DMS53 (cell line): ENCODE data around the gene ZNF281.
A peak's percentile ranks its signal among the peaks of the same experiment; 100 is the strongest.
"Not testable (repeated sequence)": the region's sequence is repeated elsewhere in the genome, so short reads cannot be mapped to it uniquely, and the experiment has no call there.

Source experiments
- DNase-seq: peaks from one replicate; lab custom pipeline; 2025; lab: John Stamatoyannopoulos, UW

The ZNF281 gene

GRCh38 chr1:200428482-200429205 lies 18.8 kb upstream of the ZNF281 start:
- DNase-seq: no peak

- DNase-seq: no peak
Measured at GRCh38 chr1:200427744-200428143, 17.9 kb upstream of the ZNF281 start.

- DNase-seq: peak; percentile 14
Measured at GRCh38 chr1:200426196-200426595, 16.4 kb upstream of the ZNF281 start.

- DNase-seq: peak; percentile 40
Measured at GRCh38 chr1:200423235-200423634, 13.4 kb upstream of the ZNF281 start.

GRCh38 chr1:200422211-200422610 lies 12.4 kb upstream of the ZNF281 start:
- no peak for DNase-seq

- DNase-seq: peak; percentile 76
Measured at GRCh38 chr1:200415789-200416593, 6.2 kb upstream of the ZNF281 start.

GRCh38 chr1:200415227-200415626 lies 5.4 kb upstream of the ZNF281 start:
- no peak for DNase-seq

- DNase-seq: no peak
Measured at GRCh38 chr1:200414657-200415056, 4.8 kb upstream of the ZNF281 start.

- not testable (repeated sequence) for DNase-seq
Measured at GRCh38 chr1:200413766-200414165, 3.9 kb upstream of the ZNF281 start.

- no peak for DNase-seq
Measured at GRCh38 chr1:200411406-200412257, 1.8 kb upstream of the ZNF281 start.

- peak; percentile 92 for DNase-seq
Measured at GRCh38 chr1:200410566-200410878, 686 bp upstream of the ZNF281 start.

- DNase-seq: peak; percentile 62
Measured at GRCh38 chr1:200409203-200409760, 554 bp downstream of the ZNF281 start.

GRCh38 chr1:200406161-200406797 lies 3.6 kb downstream of the ZNF281 start:
- DNase-seq: no peak

GRCh38 chr1:200405264-200405663 lies 4.6 kb downstream of the ZNF281 start:
- DNase-seq: peak; percentile 25

- no peak for DNase-seq
Measured at GRCh38 chr1:200401708-200402107, 8.1 kb downstream of the ZNF281 start.

GRCh38 chr1:200401263-200401662 lies 8.6 kb downstream of the ZNF281 start:
- no peak for DNase-seq

- DNase-seq: no peak
Measured at GRCh38 chr1:200400556-200400955, 9.3 kb downstream of the ZNF281 start.

GRCh38 chr1:200399860-200400259 lies 10.0 kb downstream of the ZNF281 start:
- no peak for DNase-seq

GRCh38 chr1:200398373-200398772 lies 11.5 kb downstream of the ZNF281 start:
- no peak for DNase-seq

GRCh38 chr1:200392625-200393185 lies 17.1 kb downstream of the ZNF281 start:
- no peak for DNase-seq

GRCh38 chr1:200391747-200392146 lies 18.1 kb downstream of the ZNF281 start:
- DNase-seq: no peak
